Neural cell (in vitro differentiated cells): ENCODE measurements around the gene RRN3. TPM values are rescaled to one million over a fixed set of nuclear protein-coding genes. Genes with fewer than 3 reads are reported as not detected.
"Not testable (repeated sequence)": the region's sequence is repeated elsewhere in the genome, so short reads cannot be mapped to it uniquely, and the experiment has no call there.

Source experiments
- H2AFZ ChIP-seq: fragments of 200-600, 300-800 bp; sonication (generic), shearing (Covaris generic); 2 replicates; pipeline ENCODE4 v1.6.0; 2014; ENCODE audit warnings: low read depth, mild to moderate bottlenecking, antibody characterized with exemption, low read length, moderate library complexity
- H3F3A ChIP-seq: fragments of 200-600 bp; shearing (Covaris generic); 2 replicates; pipeline ENCODE4 v1.6.1; 2016; ENCODE audit warnings: mild to moderate bottlenecking, moderate library complexity, mixed read lengths, antibody characterized with exemption, low read length; ENCODE audit not compliant: insufficient read depth, poor library complexity, severe bottlenecking
- H3K27ac ChIP-seq: fragments of 200-600, 300-800 bp; sonication (generic), shearing (Covaris generic); 2 replicates; pipeline ENCODE4 v1.5.1; 2014; ENCODE audit warnings: mild to moderate bottlenecking, low read length, moderate library complexity
- H3K27me3 ChIP-seq: fragments of 300-800, 200-600 bp; sonication (generic), shearing (Covaris generic); 2 replicates; pipeline ENCODE4 v1.6.0; 2014; ENCODE audit warnings: mild to moderate bottlenecking, low read depth, low read length, moderate library complexity; ENCODE audit not compliant: insufficient read depth
- H3K36me3 ChIP-seq: fragments of 300-800, 200-600 bp; sonication (generic), shearing (Covaris generic); 2 replicates; pipeline ENCODE4 v1.5.1; 2014; ENCODE audit warnings: mild to moderate bottlenecking, antibody characterized with exemption, low read length, moderate library complexity; ENCODE audit not compliant: insufficient read depth
- H3K4me2 ChIP-seq: fragments of 300-800, 200-600 bp; sonication (generic), shearing (Covaris generic); 2 replicates; pipeline ENCODE4 v1.6.0; 2014; ENCODE audit warnings: mild to moderate bottlenecking, low read length
- H3K4me3 ChIP-seq: fragments of 300-800, 200-600 bp; sonication (generic), shearing (Covaris generic); 2 replicates; pipeline ENCODE4 v1.5.1; 2014; ENCODE audit warnings: mild to moderate bottlenecking, low read length, moderate library complexity
- H3K79me2 ChIP-seq: fragments of 200-600 bp; shearing (Covaris generic); replicated peaks from 2 replicates; pipeline ENCODE4 v1.6.0; 2014; ENCODE audit warnings: mild to moderate bottlenecking, low read length, moderate library complexity; ENCODE audit not compliant: insufficient read depth
- H3K9ac ChIP-seq: fragments of 300-800, 200-600 bp; sonication (generic), shearing (Covaris generic); 2 replicates; pipeline ENCODE4 v1.6.1; 2016; ENCODE audit warnings: mild to moderate bottlenecking, low read length, mixed read lengths
- H3K9me2 ChIP-seq: fragments of 200-600 bp; shearing (Covaris generic); 2 replicates; pipeline ENCODE4 v1.6.1; 2016; ENCODE audit warnings: mild to moderate bottlenecking, low read length, mixed read lengths; ENCODE audit not compliant: insufficient read depth
- H3K9me3 ChIP-seq: fragments of 200-600, 300-800 bp; sonication (generic), shearing (Covaris generic); 2 replicates; pipeline ENCODE4 v1.6.1; 2016; ENCODE audit warnings: mild to moderate bottlenecking, mixed run types, low read length, moderate library complexity, mixed read lengths
- H4K20me1 ChIP-seq: fragments of 200-600 bp; shearing (Covaris generic); 2 replicates; pipeline ENCODE4 v1.6.1; 2016; ENCODE audit warnings: mild to moderate bottlenecking, mixed run types; ENCODE audit not compliant: insufficient read depth
- EP300 ChIP-seq: fragments of 450-650 bp; conservative IDR thresholded peaks from 2 replicates; pipeline ENCODE4 v1.6.1; 2014; ENCODE audit warnings: antibody characterized with exemption, mild to moderate bottlenecking, moderate library complexity; ENCODE audit not compliant: poor library complexity, severe bottlenecking
- MXI1 ChIP-seq: fragments of 450-650 bp; conservative IDR thresholded peaks from 2 replicates; pipeline ENCODE4 v1.6.1; 2014; ENCODE audit warnings: antibody characterized with exemption, mild to moderate bottlenecking; ENCODE audit not compliant: poor library complexity, severe bottlenecking
- POLR2AphosphoS5 ChIP-seq: IDR thresholded peaks from 2 replicates; pipeline ENCODE4 v1.6.1; 2012
- RAD21 ChIP-seq: fragments of 450-650 bp; conservative IDR thresholded peaks from 2 replicates; pipeline ENCODE4 v1.6.1; 2014; ENCODE audit warnings: antibody characterized with exemption, mild to moderate bottlenecking, moderate library complexity
- SMC3 ChIP-seq: fragments of 450-650 bp; conservative IDR thresholded peaks from 2 replicates; pipeline ENCODE4 v1.6.1; 2014; ENCODE audit warnings: antibody characterized with exemption, mild to moderate bottlenecking, moderate library complexity; ENCODE audit not compliant: poor library complexity
- TAF1 ChIP-seq: IDR thresholded peaks from 2 replicates; pipeline ENCODE4 v1.6.1; 2012; ENCODE audit warnings: low read depth
- polyA minus RNA-seq: library from RNA; depleted of rRNA, polyadenylated mRNA; stranded (reverse); fragments of >200 nt; gene quantifications from 2 replicates; pipeline ENCODE4 v1.2.3, GENCODE V29; 2014
- polyA plus RNA-seq: library from polyadenylated mRNA; depleted of rRNA; stranded (reverse); fragments of >200 nt; gene quantifications from 2 replicates; pipeline ENCODE4 v1.2.3, GENCODE V29; 2014

RRN3 gene, protein sequence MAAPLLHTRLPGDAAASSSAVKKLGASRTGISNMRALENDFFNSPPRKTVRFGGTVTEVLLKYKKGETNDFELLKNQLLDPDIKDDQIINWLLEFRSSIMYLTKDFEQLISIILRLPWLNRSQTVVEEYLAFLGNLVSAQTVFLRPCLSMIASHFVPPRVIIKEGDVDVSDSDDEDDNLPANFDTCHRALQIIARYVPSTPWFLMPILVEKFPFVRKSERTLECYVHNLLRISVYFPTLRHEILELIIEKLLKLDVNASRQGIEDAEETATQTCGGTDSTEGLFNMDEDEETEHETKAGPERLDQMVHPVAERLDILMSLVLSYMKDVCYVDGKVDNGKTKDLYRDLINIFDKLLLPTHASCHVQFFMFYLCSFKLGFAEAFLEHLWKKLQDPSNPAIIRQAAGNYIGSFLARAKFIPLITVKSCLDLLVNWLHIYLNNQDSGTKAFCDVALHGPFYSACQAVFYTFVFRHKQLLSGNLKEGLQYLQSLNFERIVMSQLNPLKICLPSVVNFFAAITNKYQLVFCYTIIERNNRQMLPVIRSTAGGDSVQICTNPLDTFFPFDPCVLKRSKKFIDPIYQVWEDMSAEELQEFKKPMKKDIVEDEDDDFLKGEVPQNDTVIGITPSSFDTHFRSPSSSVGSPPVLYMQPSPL
- polyA plus RNA-seq (91.9 and 95.4 TPM in 2 replicates), polyA minus RNA-seq (108 and 110 TPM in 2 replicates)

DNA sequence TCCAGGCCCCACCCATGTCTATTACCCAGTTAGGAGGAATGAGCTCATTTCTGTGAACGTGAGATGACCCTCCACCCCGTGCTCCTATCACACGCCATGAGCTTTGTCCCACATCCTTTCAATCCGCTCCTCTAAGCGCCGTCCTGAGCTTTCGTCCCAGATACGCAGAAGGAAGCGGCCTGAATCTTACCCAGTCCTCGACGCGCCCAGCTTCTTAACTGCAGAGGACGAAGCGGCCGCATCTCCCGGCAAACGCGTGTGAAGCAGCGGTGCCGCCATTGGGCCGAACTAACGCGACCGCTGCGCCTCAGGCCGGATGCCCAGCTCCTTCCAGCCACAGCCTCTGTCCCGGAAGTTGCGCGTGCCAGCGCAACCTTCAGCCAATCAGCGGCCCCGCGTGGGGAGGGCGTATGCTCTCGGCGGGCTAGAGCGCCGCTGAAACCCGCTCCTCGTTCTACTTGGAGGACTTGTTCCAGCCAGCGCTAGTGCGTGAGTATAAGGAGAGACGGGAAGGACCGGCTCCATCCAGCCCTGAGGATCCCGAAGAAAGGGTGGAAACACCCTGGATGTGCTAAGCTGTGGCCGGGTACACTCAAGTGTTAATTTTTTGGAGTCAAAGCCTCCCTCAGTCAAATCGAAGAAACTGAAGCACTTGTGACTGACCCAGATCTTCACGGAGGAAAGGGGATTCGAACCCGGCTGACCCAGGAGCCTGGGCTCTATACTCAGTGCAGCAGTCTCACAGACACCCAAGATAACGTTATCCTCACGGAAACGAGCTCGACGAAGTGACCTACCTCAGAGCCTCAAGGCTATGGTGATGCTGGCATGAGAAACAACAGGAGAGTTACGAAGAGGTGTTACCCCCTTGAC lies at the start of gene RRN3:
Gene RRN3 (minus strand): TSS at position 318 of the 873 bp plus-strand sequence. CDS start 39 bp downstream, at position 279.
- Histone ChIP-seq H3K27ac (peak within 1 kb of the TSS; percentile 68), H3K4me3 (peak within 1 kb of the TSS; percentile 66), H3K9ac (peak within 1 kb of the TSS; percentile 70), H3K4me2 (peak within 1 kb of the TSS; percentile 51), H2AFZ (peak within 1 kb of the TSS; percentile 65)
- not testable (repeated sequence) for H3K79me2 ChIP-seq, H3K36me3 ChIP-seq, H4K20me1 ChIP-seq, H3K27me3 ChIP-seq, H3K9me2 ChIP-seq, H3F3A ChIP-seq, H3K9me3 ChIP-seq
- TF ChIP-seq EP300 (peak; percentile 30), SMC3 (peak; percentile 44), RAD21 (peak; percentile 21), MXI1 (peak; percentile 88), TAF1 (peak; percentile 85), POLR2AphosphoS5 (peak; percentile 77)

DNA sequence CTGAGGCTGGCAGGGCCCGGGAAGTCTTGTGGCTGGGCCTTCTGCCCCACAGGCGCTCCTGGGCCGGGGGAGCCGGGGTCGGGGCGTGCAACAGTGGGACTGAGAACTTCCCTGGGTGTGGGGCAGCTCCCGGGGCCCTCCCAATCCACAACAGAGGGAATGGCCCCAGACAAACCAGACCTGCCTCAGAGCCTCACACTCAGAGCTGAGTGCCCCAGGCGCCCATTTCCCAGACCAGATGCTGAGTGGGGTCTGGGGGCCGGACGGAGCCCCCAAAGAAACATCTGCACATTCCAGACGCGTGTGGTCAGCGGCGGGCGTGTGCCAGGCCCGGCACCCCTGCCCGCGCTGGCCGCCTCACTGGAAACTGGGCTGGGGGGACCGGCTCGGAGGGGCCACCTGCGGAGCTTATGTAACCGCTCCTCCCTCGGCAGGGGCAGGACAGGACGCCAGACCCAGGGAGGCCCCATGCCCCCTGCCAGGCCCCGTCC lies 49.6 kb upstream of the RRN3 start:
- not testable (repeated sequence) for H3K4me2 ChIP-seq, H3K36me3 ChIP-seq, H4K20me1 ChIP-seq, H3K9me2 ChIP-seq, H3K4me3 ChIP-seq, H2AFZ ChIP-seq, H3F3A ChIP-seq, H3K9me3 ChIP-seq, H3K27me3 ChIP-seq, H3K27ac ChIP-seq, H3K79me2 ChIP-seq, H3K9ac ChIP-seq

DNA sequence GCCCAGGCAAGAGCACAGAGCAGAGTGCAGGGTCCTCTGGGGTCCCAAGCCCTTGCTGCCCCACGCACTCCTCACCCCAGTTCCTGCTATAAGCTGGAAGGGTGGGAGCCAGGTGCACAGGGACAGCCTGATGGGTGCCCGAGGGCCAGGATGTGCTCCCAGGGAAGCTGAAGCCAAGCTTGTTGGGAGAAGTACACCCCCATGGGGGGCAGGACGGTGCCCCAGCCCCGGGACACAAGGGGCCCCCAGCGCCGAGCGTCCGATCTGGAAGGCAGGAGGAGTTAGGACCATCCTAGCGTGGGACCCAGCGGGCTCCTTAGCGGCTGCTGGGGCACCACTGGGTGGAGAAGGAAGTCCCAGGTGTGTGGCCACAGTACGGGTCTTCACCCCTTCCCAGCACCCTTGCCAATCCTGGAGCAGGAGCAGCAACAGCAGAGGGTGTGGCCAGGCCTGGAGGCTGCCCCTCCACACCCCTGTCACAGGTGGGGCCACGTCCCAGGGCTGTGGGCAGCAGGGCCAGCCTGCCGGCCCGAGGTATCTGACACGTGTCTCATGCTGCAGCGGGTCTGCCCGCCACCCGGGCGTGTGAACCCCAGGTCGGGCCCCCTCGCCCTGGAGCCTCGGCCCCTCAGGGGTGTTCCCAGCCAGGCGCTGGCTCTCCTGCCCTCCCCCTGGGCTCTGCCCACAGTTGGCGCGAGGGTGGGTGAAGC lies 49.0 kb upstream of the RRN3 start:
- not testable (repeated sequence) for H3K9ac ChIP-seq, H4K20me1 ChIP-seq, H3K4me2 ChIP-seq, H3K4me3 ChIP-seq, H3K9me2 ChIP-seq, H3K27me3 ChIP-seq, H2AFZ ChIP-seq, H3K79me2 ChIP-seq, H3K9me3 ChIP-seq, H3F3A ChIP-seq, H3K36me3 ChIP-seq, H3K27ac ChIP-seq

DNA sequence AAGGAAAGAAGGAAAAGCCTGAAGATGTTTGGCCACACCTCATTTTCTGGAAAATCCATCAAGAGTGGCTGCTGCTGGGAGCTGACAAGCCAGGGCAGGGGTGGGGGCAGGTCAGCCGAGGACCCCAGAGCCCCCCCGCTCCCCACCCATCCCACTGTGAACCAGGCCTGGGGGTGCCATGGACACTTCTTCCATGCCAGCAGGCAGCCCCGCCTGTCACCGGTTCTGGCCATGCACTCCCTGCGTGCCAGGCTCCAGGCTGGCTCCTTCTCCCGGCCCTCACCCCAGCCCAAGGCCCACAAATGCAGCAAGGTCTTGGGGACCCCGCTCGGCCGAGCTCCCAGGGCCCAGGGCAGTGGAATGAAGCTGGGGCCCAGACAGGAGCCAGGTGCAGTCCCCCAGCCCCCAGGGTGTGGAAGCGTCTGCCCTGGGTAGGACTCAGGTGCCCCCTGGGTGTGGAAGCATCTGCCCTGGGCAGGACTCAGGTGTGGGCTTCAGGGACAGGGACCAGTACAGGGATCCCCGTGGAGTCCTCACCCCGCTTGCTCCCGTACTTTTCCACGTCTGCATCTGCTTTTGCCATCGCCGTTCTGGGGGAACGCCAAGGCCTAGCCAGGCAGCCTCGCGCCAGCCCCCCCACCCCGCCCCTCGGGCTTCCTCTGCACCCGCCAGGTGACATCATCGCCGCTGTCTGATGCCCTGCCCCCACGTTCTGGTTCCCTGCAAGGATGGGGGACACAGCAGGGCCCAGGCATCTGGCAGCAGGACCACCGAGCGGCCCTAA lies 48.2 kb upstream of the RRN3 start:
- H3K4me3 ChIP-seq, H3K79me2 ChIP-seq, H3K27me3 ChIP-seq, H4K20me1 ChIP-seq, H3K36me3 ChIP-seq, H3K9me2 ChIP-seq, H2AFZ ChIP-seq, H3K4me2 ChIP-seq, H3K9ac ChIP-seq, H3K27ac ChIP-seq, H3F3A ChIP-seq, H3K9me3 ChIP-seq: not testable (repeated sequence)
